Parathyroid adenoma (tissue), 2 donors: ENCODE measurements around the gene ANKRD44.

Source experiments
- H2AFZ ChIP-seq: fragments of 300-600 bp; sonication (generic); one replicate; pipeline ENCODE4 v1.7.0; 2017; ENCODE audit warnings: antibody characterized with exemption, mild to moderate bottlenecking
- H3K27ac ChIP-seq: fragments of 300-600 bp; sonication (generic); one replicate; pipeline ENCODE4 v1.7.0; 2017
- H3K27me3 ChIP-seq: fragments of 300-600 bp; sonication (generic); one replicate; pipeline ENCODE4 v1.7.0; 2017; ENCODE audit warnings: low read length; ENCODE audit not compliant: control insufficient read depth, insufficient read depth
- H3K36me3 ChIP-seq: fragments of 300-600 bp; sonication (generic); one replicate; pipeline ENCODE4 v1.7.0; 2017; ENCODE audit warnings: low read length; ENCODE audit not compliant: control insufficient read depth, insufficient read depth
- H3K4me1 ChIP-seq: fragments of 300-600 bp; sonication (generic); one replicate; pipeline ENCODE4 v1.7.0; 2017; ENCODE audit warnings: control low read depth
- H3K4me2 ChIP-seq: fragments of 300-600 bp; sonication (generic); one replicate; pipeline ENCODE4 v1.7.0; 2017; ENCODE audit warnings: low read length
- H3K4me3 ChIP-seq: fragments of 300-600 bp; sonication (generic); one replicate; pipeline ENCODE4 v1.7.0; 2017; ENCODE audit warnings: low read depth, low read length
- H3K79me2 ChIP-seq: fragments of 300-600 bp; sonication (generic); one replicate; pipeline ENCODE4 v1.7.0; 2017; ENCODE audit warnings: control low read depth
- H3K9ac ChIP-seq: fragments of 300-600 bp; sonication (generic); one replicate; pipeline ENCODE4 v1.7.0; 2017; ENCODE audit warnings: mild to moderate bottlenecking
- H3K9me3 ChIP-seq: fragments of 300-600 bp; sonication (generic); one replicate; pipeline ENCODE4 v1.7.0; 2017; ENCODE audit warnings: low read length; ENCODE audit not compliant: control insufficient read depth
- CTCF ChIP-seq: fragments of 300-600 bp; sonication (generic); IDR thresholded peaks from one replicate; pipeline ENCODE4 v1.7.0; 2017; ENCODE audit warnings: antibody characterized with exemption, mild to moderate bottlenecking
- donor health status: primary hyperparathyroidism.

ANKRD44 gene

GRCh38 chr2:197200051-197200761 is 110.4 kb downstream of the ANKRD44 start:
- H3K4me1 ChIP-seq: peaks cover 14% of the 10 kb centered on the region

GRCh38 chr2:197198890-197199289 is 111.7 kb downstream of the ANKRD44 start:
- H2AFZ ChIP-seq: no peak overlapping the region
- no peak overlapping the region for H3K9ac ChIP-seq
- no peak overlapping the region for H3K27ac ChIP-seq
- TF ChIP-seq CTCF: no peak
- H3K4me1 ChIP-seq: peaks cover 16% of the 10 kb centered on the region
- H3K27me3 ChIP-seq: no peaks in the 10 kb centered on the region
- no peaks in the 10 kb centered on the region for H3K9me3 ChIP-seq
- H3K36me3 ChIP-seq: no peaks in the 10 kb centered on the region
- H3K4me2 ChIP-seq: no peak overlapping the region
- peaks cover 5% of the 10 kb centered on the region for H3K79me2 ChIP-seq
- no peak overlapping the region for H3K4me3 ChIP-seq

More at GRCh38 chr2:197200051-197200761, 110.4 kb downstream of the ANKRD44 start:
- peaks cover 5% of the 10 kb centered on the region for H3K79me2 ChIP-seq
- H2AFZ ChIP-seq: no peak overlapping the region
- H3K36me3 ChIP-seq: no peaks in the 10 kb centered on the region
- no peak overlapping the region for H3K27ac ChIP-seq
- H3K27me3 ChIP-seq: no peaks in the 10 kb centered on the region
- H3K9me3 ChIP-seq: no peaks in the 10 kb centered on the region
- no peak overlapping the region for H3K9ac ChIP-seq
- H3K4me3 ChIP-seq: no peak overlapping the region
- no peak for TF ChIP-seq CTCF
- no peak overlapping the region for H3K4me2 ChIP-seq

- H2AFZ ChIP-seq: no peak overlapping the region
- no peak overlapping the region for H3K27ac ChIP-seq
- H3K4me1 ChIP-seq: peaks cover 16% of the 10 kb centered on the region
- TF ChIP-seq CTCF: no peak
- H3K27me3 ChIP-seq: no peaks in the 10 kb centered on the region
- no peak overlapping the region for H3K9ac ChIP-seq
- H3K9me3 ChIP-seq: no peaks in the 10 kb centered on the region
- H3K4me3 ChIP-seq: no peak overlapping the region
- H3K4me2 ChIP-seq: no peak overlapping the region
- H3K79me2 ChIP-seq: peaks cover 5% of the 10 kb centered on the region
- H3K36me3 ChIP-seq: no peaks in the 10 kb centered on the region
Observed at GRCh38 chr2:197197895-197198311, 112.7 kb downstream of the ANKRD44 start.

- H3K79me2 ChIP-seq: no peaks in the 10 kb centered on the region
- H3K9ac ChIP-seq: no peak overlapping the region
- H2AFZ ChIP-seq: no peak overlapping the region
- H3K27ac ChIP-seq: no peak overlapping the region
- H3K27me3 ChIP-seq: no peaks in the 10 kb centered on the region
- H3K9me3 ChIP-seq: no peaks in the 10 kb centered on the region
- H3K4me3 ChIP-seq: no peak overlapping the region
- H3K36me3 ChIP-seq: no peaks in the 10 kb centered on the region
- TF ChIP-seq CTCF: no peak
- H3K4me1 ChIP-seq: peaks cover 16% of the 10 kb centered on the region
- no peak overlapping the region for H3K4me2 ChIP-seq
Observed at GRCh38 chr2:197196541-197197180, 113.9 kb downstream of the ANKRD44 start.
